Measurements from ENCODE around the gene ZDBF2. TPM values are rescaled to one million over a fixed set of nuclear protein-coding genes. Genes with fewer than 3 reads are reported as not detected.
A peak's percentile ranks its signal among the peaks of the same experiment; 100 is the strongest.

ZDBF2 gene
- total and polyA plus RNA-seq, 9 of the 15 experiments (the other 6 are each of a cell fraction or from before 2014, with no cell fraction given) = 0.01 to 0.04 (median 0.03) TPM; not detected in 3

DNA sequence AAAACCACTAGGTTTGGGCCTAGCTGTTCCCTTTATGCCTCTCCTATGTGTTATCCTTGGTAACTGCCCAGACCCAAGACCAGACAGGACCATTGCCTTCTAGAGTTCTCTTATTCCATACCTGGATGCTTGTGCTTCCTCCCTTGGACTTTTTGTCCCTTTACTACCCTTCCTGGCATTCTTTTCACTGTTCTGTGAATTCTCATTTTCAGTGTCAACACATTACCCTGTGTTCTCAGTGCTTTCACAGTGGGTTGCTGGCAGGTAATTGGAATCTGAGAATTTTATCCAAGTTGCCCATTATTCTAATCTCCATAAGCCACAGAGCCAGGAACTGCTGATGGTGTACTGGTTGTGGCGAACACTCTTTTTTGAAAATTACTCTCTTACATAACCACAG lies 41.7 kb downstream of the ZDBF2 start (continued):
- TF ChIP-seq KLF1 (tag; IDR thresholded peaks at IDR 0.05) (no peak), TRIM24 (IDR thresholded peaks at IDR 0.05) (no peak), TFAP4 (CRISPR knock-in tag; IDR thresholded peaks at IDR 0.05; ENCODE audit: borderline replicate concordance) (no peak), HDGF (IDR thresholded peaks at IDR 0.05) (no peak), HNRNPLL (IDR thresholded peaks at IDR 0.05; ENCODE audit: low read depth, low read length, poor library complexity, severe bottlenecking) (no peak), RBFOX2 (IDR thresholded peaks at IDR 0.05; ENCODE audit: low read depth, low read length) (no peak), NR2C2 (CRISPR knock-in tag; IDR thresholded peaks at IDR 0.05) (no peak), NR2C2 (tag; IDR thresholded peaks at IDR 0.05) (no peak), XRCC5 (IDR thresholded peaks at IDR 0.05; ENCODE audit: low read depth, low read length) (no peak), SIN3B (IDR thresholded peaks at IDR 0.05; ENCODE audit: low read depth) (no peak)

GRCh38 chr2:206323033-206323432 lies 48.6 kb downstream of the ZDBF2 start:
- no peak for DNase-seq (ENCODE audit: extremely low read depth in 1 of 4, low spot score in 3 of 4)
- Histone ChIP-seq H2AFZ (ENCODE audit: low read depth, low read length) (no peak overlapping the region), H3K9me3 (replicated peaks; ENCODE audit: control insufficient read depth, insufficient read depth, low read depth, low read length) (no peaks in the 10 kb centered on the region), H3K9me1 (ENCODE audit: control insufficient read depth, insufficient read depth, low read length) (no peaks in the 10 kb centered on the region), H3K79me2 (ENCODE audit: control insufficient read depth, insufficient read depth, low read length) (no peaks in the 10 kb centered on the region), H3K27ac (ENCODE audit: extremely low read depth, low read depth, low read length) (no peak overlapping the region), H3K4me3 (no peak overlapping the region), H3K36me3 (ENCODE audit: control insufficient read depth, insufficient read depth, low read length) (no peaks in the 10 kb centered on the region), H3K27me3 (ENCODE audit: control insufficient read depth in 2 of 2, insufficient read depth in 2 of 2, low read length in 2 of 2) (0 out of 5 replicates have a peak, but pooled peaks cover 0 to 3% of the 10 kb centered on the region in 2 experiments), H4K20me1 (replicated peaks; ENCODE audit: control insufficient read depth, insufficient read depth, low read length) (no peaks in the 10 kb centered on the region), H3K4me2 (ENCODE audit: insufficient read depth, low read length) (no peak overlapping the region), H3K9ac (ENCODE audit: insufficient read depth in 1 of 2, low read depth in 2 of 2, low read length in 2 of 2) (no peak overlapping the region), H3K4me1 (replicated peaks in 1 of 2; ENCODE audit: control insufficient read depth in 2 of 2, insufficient read depth in 2 of 2, low read length in 2 of 2) (no peaks in the 10 kb centered on the region)
- FAIRE-seq = no peak
- ChIA-PET CTCF (ENCODE audit: low intra/inter-chr PET ratio) (no interaction called here), POLR2A (interaction anchor here (0.7 kb wide), 1 partner anchor 9 kb away, joined by 3 read pairs; no protein-coding TSS in a partner anchor)
- intact Hi-C loops (cut with micrococcal nuclease) = no loop called here
- TF ChIP-seq ZNF766 (CRISPR knock-in tag; conservative IDR thresholded peaks at IDR 0.05) (no peak), ATF1 (CRISPR knock-in tag; IDR thresholded peaks at IDR 0.05) (no peak), ATF1 (tag; IDR thresholded peaks at IDR 0.05) (peak; percentile 61)
- TF ChIP-seq, protein P1, sequence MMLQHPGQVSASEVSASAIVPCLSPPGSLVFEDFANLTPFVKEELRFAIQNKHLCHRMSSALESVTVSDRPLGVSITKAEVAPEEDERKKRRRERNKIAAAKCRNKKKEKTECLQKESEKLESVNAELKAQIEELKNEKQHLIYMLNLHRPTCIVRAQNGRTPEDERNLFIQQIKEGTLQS (IDR thresholded peaks at IDR 0.05) = peak; percentile 31; the same call in 1 of the 2 replicates
- TF ChIP-seq, protein P1 (CRISPR knock-in tag; conservative IDR thresholded peaks at IDR 0.05) = no peak
- no TSS peak for BruUV-seq (replicated peaks)
- 0% methylated on average over 3 of the region's 3 CpGs for WGBS (ENCODE audit: insufficient coverage, low coverage, missing lambda C conversion rate)
- in situ Hi-C loops (cut with MboI) = no loop called here
- ATAC-seq = no peak

Data from K562 (cell line).